Cardiac muscle cell (in vitro differentiated cells and primary cell): ENCODE data around the gene PRSS21. TPM values are rescaled to one million over a fixed set of nuclear protein-coding genes. Genes with fewer than 3 reads are reported as not detected.

ENCODE experiments used
- DNase-seq, 2 donors: peaks; one replicate each; pipeline versions ENCODE4 v3.0.0 to v3.0.0-alpha.2; 2010 to 2017; ENCODE audit warnings: low read depth in 1 of 2, low spot score in 1 of 2
- H3K27ac ChIP-seq: fragments of 200-600 bp; sonication (generic); 2 replicates; pipeline ENCODE4 v1.5.1; 2016
- H3K27me3 ChIP-seq: fragments of 200-600 bp; sonication (generic); 2 replicates; pipeline ENCODE4 v1.6.0; 2016; ENCODE audit warnings: control low read depth
- H3K36me3 ChIP-seq: fragments of 200-600 bp; sonication (generic); 2 replicates; pipeline ENCODE4 v1.5.1; 2016; ENCODE audit warnings: control low read depth
- H3K4me1 ChIP-seq: fragments of 200-600 bp; sonication (generic); 2 replicates; pipeline ENCODE4 v1.8.1; 2017; ENCODE audit warnings: low read depth, mild to moderate bottlenecking, mixed run types
- H3K4me3 ChIP-seq: fragments of 200-600 bp; sonication (generic); 2 replicates; pipeline ENCODE4 v1.5.1; 2016; ENCODE audit warnings: mild to moderate bottlenecking
- H3K9me3 ChIP-seq: fragments of 200-600 bp; sonication (generic); 2 replicates; pipeline ENCODE4 v1.5.1; 2017; ENCODE audit warnings: low read depth, mild to moderate bottlenecking, control low read depth
- polyA plus RNA-seq: library from polyadenylated mRNA; unstranded; fragments of >200 nt; fragmentation: Nextera tagmentation; extraction: Ambion mirVana; gene quantifications from 2 replicates; pipeline ENCODE4 v1.2.1, GENCODE V29; 2016
- total RNA-seq: library from RNA; depleted of rRNA; stranded (reverse); fragments of >200 nt; gene quantifications from 2 replicates; pipeline ENCODE4 v1.2.3, GENCODE V29; 2016
- TF ChIP-seq, protein P1 (sequence below): IDR thresholded peaks from 2 replicates; pipeline ENCODE4 v1.5.1; 2012; ENCODE audit warnings: low read depth, mild to moderate bottlenecking, low read length

Gene PRSS21
- total RNA-seq = not detected in 2 replicates
- not detected in 2 replicates for polyA plus RNA-seq

DNA sequence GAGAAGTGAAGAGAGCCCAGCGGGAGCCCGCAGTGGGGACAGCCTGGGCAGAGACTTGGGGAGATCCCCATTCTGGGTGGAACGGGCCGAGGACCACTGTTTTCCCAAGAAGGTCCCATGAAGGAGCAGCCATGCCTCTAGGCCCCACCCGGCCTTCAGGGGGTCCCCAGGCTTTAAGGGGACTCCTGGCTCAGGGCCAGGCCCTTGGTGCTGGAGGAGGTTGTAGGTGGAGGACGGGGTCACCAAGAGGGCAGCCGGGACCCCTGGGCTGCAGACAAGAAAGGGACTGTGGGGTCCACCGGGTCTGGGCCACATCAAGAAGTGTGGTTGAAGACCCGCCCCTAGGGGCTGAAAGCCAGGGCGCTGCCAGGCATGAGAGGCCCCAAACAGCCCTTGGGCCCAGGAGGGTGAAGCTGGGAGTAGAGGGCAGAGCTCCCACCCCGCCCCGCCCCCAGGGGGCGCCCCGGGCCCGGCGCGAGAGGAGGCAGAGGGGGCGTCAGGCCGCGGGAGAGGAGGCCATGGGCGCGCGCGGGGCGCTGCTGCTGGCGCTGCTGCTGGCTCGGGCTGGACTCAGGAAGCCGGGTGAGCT is at the start of gene PRSS21:
TSS of gene PRSS21 (plus strand) at position 487 of the 589 bp plus-strand sequence. CDS start at position 519, 32 bp downstream.
- no peak for DNase-seq
- H3K27me3 ChIP-seq = no peaks in the 10 kb centered on the region
- H3K27ac ChIP-seq = no peak within 1 kb of the TSS
- TF ChIP-seq, protein P1, sequence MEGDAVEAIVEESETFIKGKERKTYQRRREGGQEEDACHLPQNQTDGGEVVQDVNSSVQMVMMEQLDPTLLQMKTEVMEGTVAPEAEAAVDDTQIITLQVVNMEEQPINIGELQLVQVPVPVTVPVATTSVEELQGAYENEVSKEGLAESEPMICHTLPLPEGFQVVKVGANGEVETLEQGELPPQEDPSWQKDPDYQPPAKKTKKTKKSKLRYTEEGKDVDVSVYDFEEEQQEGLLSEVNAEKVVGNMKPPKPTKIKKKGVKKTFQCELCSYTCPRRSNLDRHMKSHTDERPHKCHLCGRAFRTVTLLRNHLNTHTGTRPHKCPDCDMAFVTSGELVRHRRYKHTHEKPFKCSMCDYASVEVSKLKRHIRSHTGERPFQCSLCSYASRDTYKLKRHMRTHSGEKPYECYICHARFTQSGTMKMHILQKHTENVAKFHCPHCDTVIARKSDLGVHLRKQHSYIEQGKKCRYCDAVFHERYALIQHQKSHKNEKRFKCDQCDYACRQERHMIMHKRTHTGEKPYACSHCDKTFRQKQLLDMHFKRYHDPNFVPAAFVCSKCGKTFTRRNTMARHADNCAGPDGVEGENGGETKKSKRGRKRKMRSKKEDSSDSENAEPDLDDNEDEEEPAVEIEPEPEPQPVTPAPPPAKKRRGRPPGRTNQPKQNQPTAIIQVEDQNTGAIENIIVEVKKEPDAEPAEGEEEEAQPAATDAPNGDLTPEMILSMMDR = no peak
- no peaks in the 10 kb centered on the region for H3K4me1 ChIP-seq
- no peak within 1 kb of the TSS for H3K4me3 ChIP-seq
- no peaks in the 10 kb centered on the region for H3K36me3 ChIP-seq
- no peaks in the 10 kb centered on the region for H3K9me3 ChIP-seq

GRCh38 chr16:2767891-2768290 is 49.1 kb upstream of the PRSS21 start:
- H3K9me3 ChIP-seq = no peaks in the 10 kb centered on the region
- TF ChIP-seq, protein P1 = no peak
- DNase-seq = no peak
- no peaks in the 10 kb centered on the region for H3K4me1 ChIP-seq
- no peak overlapping the region for H3K27ac ChIP-seq
- peaks cover 88% of the 10 kb centered on the region for H3K36me3 ChIP-seq
- no peaks in the 10 kb centered on the region for H3K27me3 ChIP-seq
- no peak overlapping the region for H3K4me3 ChIP-seq

DNA sequence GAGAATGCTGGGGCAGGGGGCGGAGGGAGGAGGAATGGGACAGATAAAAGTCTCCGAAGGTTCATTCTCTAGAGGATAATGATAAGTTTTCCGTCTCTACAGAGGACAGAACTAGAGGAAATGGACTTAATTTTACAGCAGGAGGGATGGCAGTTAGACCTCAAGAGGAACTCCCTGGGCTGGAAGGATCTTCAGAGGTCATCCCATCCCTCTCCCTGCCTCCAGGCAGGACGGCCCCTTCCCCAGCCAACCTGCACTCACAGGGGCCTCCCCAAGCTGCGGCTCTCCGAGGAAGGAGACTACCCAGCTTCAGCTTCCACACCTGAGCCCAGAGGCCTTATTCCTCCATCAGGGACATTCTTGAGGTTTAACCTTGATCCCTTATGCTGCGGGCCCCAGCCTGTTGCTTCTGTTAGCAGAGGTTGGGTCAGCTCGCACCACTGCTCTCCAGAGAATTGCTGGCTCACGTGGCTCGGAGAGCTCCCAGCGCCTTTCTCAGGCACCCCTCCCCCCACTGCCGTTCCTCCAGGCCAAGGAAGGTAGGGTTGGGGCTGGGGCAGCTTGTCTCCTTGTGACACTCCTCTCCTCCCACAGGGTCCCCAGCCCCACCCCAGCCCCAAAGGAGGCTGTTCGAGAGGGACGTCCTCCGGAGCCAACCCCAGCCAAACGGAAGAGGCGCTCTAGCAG is 48.5 kb upstream of the PRSS21 start:
- peaks cover 86% of the 10 kb centered on the region for H3K36me3 ChIP-seq
- no peaks in the 10 kb centered on the region for H3K9me3 ChIP-seq
- TF ChIP-seq, protein P1 = no peak
- H3K27me3 ChIP-seq = no peaks in the 10 kb centered on the region
- no peaks in the 10 kb centered on the region for H3K4me1 ChIP-seq
- H3K27ac ChIP-seq = peak overlapping the region; percentile 60
- peak in 1 of 2 donors; percentile 33 for DNase-seq
- H3K4me3 ChIP-seq = no peak overlapping the region

DNA sequence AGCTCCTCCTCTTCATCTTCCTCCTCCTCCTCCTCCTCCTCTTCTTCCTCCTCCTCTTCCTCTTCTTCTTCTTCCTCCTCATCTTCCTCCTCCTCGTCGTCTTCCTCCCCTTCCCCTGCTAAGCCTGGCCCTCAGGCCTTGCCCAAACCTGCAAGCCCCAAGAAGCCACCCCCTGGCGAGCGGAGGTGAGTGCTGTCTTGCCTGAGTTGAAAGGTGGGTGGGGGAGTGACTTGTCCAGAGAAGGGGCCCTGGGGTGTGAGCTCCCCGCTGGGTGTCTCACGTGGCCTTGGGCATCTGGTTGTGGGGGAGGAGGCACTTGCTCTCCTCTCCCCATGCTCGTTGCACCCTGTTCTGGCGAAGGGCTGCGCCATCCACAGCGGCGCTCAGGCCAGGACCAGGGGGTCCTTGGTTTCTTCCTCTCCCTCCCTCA is 47.9 kb upstream of the PRSS21 start:
- DNase-seq = no peak
- TF ChIP-seq, protein P1 = no peak
- H3K9me3 ChIP-seq = no peaks in the 10 kb centered on the region
- no peaks in the 10 kb centered on the region for H3K27me3 ChIP-seq
- peaks cover 82% of the 10 kb centered on the region for H3K36me3 ChIP-seq
- no peaks in the 10 kb centered on the region for H3K4me1 ChIP-seq
- peak overlapping the region; percentile 60 for H3K27ac ChIP-seq
- no peak overlapping the region for H3K4me3 ChIP-seq

DNA sequence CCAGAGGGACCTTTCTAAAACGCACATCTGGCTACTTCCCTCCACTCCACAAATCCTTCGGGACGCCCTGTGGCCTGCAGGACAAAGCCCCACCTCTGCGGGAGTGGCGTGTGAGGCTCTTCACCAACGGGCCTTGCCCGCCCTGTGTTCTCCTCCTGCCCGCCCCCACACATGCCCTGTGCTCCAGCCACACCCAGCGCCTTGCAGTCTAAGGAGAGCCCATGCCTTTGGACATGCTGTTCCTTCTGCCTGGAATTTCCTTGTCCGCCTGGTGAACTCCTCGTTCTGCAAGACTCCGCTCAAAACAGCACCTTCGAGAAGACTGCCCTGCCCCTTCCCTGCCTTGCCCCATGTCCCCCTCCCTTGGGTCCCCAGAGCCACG is 47.4 kb upstream of the PRSS21 start:
- H3K4me1 ChIP-seq = no peaks in the 10 kb centered on the region
- DNase-seq = peak in 1 of 2 donors; percentile 33
- H3K4me3 ChIP-seq = no peak overlapping the region
- peaks cover 80% of the 10 kb centered on the region for H3K36me3 ChIP-seq
- TF ChIP-seq, protein P1 = no peak
- peak overlapping the region; percentile 60 for H3K27ac ChIP-seq
- no peaks in the 10 kb centered on the region for H3K9me3 ChIP-seq
- H3K27me3 ChIP-seq = no peaks in the 10 kb centered on the region
